NCI-H1417 treated with DMSO at 0.1 percent for 48 hours (cell line): Measurements from ENCODE around the gene PSMD6.
A peak's percentile ranks its signal among the peaks of the same experiment; 100 is the strongest.

Experiments
- DNase-seq: peaks from one replicate; lab custom pipeline; 2025; lab: John Stamatoyannopoulos, UW

The PSMD6 gene

GRCh38 chr3:64023187-64023860 lies at the start of gene PSMD6:
PSMD6 (minus strand) TSS chr3:64023494; CDS start chr3:64023419, 75 bp downstream.
- DNase-seq = peak; percentile 13

DNA sequence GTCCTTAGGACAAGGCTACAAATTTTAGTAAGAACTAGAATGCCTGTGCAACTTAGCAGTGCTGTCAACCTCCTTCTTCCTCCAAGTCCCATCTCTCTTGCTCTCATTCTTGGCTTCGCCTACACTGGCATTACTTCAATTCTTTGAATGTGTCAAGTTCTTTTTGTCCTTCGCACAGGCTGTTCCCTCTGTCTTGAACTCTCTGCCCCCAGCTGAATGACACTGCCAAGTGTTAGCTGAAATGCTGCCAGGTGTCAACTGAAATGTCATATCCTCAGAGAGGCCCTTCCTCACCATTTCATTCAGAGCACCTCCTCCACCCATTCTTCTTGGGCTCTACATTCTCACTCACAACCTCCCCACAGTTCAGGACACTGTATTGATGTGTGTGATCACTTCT lies 48.8 kb upstream of the PSMD6 start:
- no peak for DNase-seq

GRCh38 chr3:64070704-64071103 lies 47.4 kb upstream of the PSMD6 start:
- DNase-seq = no peak

- no peak for DNase-seq
These were observed 44.4 kb upstream of the PSMD6 start for GRCh38 chr3:64067506-64068346.

- DNase-seq = no peak
These were observed 41.5 kb upstream of the PSMD6 start for GRCh38 chr3:64064804-64065203.

DNA sequence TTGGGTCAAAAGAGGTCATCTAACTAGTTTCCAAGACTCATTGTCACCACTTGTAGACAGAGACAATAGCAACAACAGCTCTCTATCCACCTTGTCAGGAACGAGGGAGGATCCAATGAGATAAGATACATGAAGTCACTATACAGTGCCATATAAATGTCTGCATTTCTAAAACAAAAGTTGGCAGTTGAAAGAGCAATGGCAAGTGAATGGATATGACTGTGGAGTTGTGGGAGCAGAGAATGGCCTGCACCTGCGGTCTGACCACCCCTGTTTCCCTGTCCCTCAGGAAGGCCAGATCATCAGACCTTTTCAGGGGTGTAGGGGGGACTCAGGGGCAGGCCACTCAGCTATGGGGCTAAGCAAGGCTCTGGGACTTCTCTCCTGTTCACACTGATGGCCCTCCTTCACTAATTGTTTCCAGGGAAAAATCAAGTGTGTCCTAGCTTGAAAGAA lies 40.7 kb upstream of the PSMD6 start:
- DNase-seq = no peak

GRCh38 chr3:64063207-64063982 lies 40.1 kb upstream of the PSMD6 start:
- DNase-seq = no peak

GRCh38 chr3:64061628-64062027 lies 38.3 kb upstream of the PSMD6 start:
- no peak for DNase-seq

DNA sequence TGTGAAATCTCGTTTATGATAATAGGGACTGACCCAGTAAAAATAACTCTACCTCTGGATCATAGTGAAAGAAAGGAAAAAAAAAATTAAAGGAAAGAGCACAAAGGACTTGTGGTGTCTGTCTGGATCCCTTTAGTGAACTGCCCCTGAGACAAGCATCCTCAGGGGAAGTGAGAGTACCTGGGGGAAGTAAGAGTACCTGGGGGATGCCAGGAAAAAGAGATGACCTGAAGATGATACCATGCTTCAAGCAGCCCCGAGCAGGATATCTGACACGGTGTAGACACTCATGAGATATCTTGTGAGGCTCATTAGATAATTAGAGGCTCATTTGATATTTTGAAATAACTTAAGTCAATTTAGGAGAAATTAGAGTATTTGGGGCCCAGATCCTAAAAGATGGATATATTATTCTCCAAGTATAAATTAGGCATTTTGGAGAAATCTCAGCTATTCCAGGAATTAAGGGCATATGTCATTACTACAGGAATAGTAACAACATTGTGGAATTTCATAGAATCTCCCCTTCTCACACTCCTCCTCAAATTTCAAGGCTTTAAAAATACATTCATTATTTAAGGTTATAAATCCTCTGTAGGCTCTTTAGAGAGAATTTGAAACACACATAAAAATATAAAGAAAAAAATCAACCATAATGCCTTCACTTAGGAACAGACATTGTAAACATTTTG lies 36.3 kb upstream of the PSMD6 start:
- no peak for DNase-seq

- no peak for DNase-seq
These were observed 35.3 kb upstream of the PSMD6 start for GRCh38 chr3:64058566-64058965.

DNA sequence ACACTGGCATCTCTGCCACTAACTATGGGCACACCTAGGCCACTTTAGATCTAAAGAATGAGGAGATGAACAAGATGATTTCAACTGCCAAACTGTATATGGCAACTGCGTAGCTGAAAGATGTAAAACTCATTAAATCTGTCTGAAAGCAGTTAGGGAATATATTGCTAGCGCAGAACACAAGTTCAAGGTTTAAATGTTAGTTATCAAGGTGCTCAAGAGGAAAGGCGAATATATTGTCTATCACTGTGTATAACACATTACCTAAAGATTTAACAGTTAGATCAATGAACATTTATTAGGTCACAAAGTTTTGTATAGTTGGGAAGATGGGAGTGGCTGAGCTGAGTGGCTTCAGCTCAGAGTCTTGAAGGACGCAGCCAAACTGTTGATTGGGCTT lies 33.9 kb upstream of the PSMD6 start:
- no peak for DNase-seq

DNA sequence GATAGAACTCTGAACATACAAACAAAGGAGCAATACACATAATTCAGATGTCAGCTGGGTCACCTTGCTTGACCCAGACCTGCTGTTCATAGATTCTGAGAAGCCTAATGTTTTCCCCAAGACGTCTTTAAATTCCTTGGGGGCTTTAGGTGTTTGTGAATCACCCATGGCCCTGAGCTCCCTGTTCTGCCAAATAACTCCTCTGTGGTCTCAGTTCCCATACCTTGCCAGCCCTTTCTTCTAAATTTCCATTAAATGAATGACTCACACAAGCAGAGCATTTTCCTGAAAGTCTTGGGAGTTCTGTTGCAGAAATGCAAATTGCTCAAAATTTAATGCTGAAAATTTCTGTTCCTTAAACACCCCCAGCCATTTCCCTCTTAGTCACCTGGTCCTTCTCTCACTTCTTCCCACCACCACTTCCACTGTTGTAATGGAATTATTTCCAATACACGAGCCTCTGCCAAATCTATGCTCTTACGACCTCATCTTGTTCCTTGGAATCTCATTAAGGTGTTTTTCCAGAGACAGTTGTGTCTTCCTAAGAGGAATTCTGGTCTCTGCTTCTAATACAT lies 33.4 kb upstream of the PSMD6 start:
- DNase-seq = no peak

DNA sequence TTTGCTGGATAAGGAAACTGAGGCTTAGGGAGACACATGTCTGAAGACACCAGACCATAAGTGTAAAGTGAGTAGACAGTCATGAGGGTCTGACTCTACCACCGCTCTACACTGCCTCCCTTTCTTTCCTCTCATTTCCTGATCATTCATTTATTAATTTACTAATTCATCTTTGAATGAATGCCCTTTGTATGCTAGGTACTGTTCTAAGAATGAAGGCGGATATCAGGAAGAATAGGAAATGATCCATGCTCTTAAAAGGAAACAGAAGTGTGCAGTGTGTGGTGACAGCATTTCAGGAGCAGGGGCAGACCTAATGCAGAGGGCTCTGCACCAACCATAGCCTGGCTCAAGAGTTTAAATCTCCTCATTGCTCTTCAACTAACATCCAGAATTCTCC lies 31.8 kb upstream of the PSMD6 start:
- DNase-seq = no peak

DNA sequence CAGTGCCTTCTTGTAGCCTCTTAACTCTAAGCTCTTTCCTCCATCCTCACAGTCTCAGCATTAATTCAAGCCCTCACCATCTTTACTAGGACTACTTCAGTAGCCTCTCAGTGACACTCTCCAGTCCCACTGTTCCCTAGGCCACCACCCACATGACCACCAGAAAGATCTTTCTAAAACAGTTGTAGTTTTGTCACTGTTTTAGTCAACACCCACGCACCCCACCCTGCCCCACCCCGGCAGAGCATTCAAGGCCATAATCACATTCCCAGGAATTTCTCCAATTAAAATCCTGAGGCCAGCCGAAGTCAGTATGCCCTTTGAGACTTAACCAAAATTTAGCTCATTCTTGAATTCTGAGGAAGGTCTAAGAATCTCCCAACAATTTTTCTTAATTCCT lies 31.2 kb upstream of the PSMD6 start:
- DNase-seq = no peak

DNA sequence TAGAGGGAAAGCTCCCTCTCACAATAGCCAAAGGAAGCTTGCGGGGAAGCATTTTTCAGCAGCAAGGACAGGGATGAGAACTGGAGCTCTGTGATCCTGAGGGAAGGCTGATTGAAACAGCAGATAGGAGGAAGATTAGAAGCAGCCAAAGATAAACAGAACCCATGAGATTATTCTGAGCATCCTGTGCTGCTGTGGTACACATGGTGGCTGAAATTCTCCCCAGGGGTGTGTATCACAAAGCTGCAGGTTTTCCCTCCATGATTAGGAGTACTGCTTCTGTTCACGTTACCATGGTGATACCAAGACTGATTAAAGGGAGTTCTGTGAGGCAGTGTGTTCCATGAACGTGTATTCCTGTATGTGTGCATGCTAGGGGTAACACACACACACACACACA lies 30.3 kb upstream of the PSMD6 start:
- no peak for DNase-seq

GRCh38 chr3:64053117-64053516 lies 29.8 kb upstream of the PSMD6 start:
- DNase-seq = no peak

- DNase-seq = no peak
These were observed 26.5 kb upstream of the PSMD6 start for GRCh38 chr3:64049832-64050231.

- no peak for DNase-seq
These were observed 25.8 kb upstream of the PSMD6 start for GRCh38 chr3:64049136-64049535.

GRCh38 chr3:64048631-64049061 lies 25.4 kb upstream of the PSMD6 start:
- DNase-seq = no peak

GRCh38 chr3:64047787-64048186 lies 24.5 kb upstream of the PSMD6 start:
- no peak for DNase-seq

DNA sequence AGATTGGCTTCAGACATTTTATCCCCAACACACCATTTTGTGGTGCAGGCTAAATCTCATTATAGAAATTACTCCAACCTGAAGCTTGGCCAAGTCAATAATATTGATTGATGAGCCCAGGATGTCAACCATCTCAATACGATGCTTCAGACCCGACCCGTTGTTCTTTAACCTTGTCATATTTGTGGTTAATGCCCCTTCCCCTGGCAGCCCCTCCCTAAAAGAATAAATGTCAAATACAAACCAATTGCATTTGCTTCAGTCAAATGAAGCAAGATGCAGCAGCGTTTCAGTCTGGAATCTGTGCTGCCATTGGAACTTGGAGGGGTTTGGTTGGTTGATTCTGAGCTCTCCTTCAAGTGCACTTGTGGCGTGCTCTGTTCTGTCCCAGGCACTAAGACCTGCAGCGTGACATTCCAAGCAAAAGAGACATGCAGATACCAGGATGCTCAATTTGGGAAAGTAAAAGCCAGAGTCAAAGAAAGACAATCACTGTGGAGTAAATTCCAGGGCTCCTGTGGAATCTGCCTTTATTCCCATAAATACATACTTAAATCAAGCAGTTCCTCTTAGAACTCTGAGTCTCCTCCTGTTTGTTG lies 23.8 kb upstream of the PSMD6 start:
- no peak for DNase-seq
